GM12878 (cell line): ENCODE results near the gene PLCB4. TPM values are rescaled to one million over a fixed set of nuclear protein-coding genes. Genes with fewer than 3 reads are reported as not detected.

Experiments used
- ATAC-seq: fragments of 200-7000 bp; cut with Tn5 transposase; 3 replicates; pipeline ENCODE4 v1.9.1; 2020; ENCODE audit warnings: mild to moderate bottlenecking, moderate library complexity
- BruUV-seq: library from RNA; stranded (reverse); fragments of 400-500 nt; replicated peaks from 2 replicates; lab custom pipeline; 2021; lab: Mats Ljungman, UMichigan
- CTCF ChIA-PET: fragments of 300-600 bp; sonication (Branson Sonifier 250); formaldehyde crosslinking; extraction: SDS; loops from one replicate; lab custom pipeline; 2021; ENCODE audit warnings: inconsistent platforms; lab: Yijun Ruan, JAX
- POLR2A ChIA-PET: fragments of 350-600 bp; formaldehyde crosslinking; extraction: SDS; loops from one replicate; lab custom pipeline; 2021; ENCODE audit warnings: inconsistent platforms; lab: Charles Lee
- RAD21 ChIA-PET: fragments of 300-600 bp; sonication (Branson Sonifier 250); formaldehyde crosslinking; loops from one replicate; lab custom pipeline; 2023; ENCODE audit warnings: antibody characterized with exemption; ENCODE audit not compliant: unreplicated experiment; lab: Charles Lee
- SMC1A ChIA-PET: fragments of 300-600 bp; sonication (Branson Sonifier 250); formaldehyde crosslinking; loops from one replicate; lab custom pipeline; 2023; ENCODE audit not compliant: unreplicated experiment, uncharacterized antibody; lab: Charles Lee
- DNase-seq: peaks from one replicate; pipeline ENCODE4 v3.0.0-alpha.2; 2011; ENCODE audit warnings: low read depth, low spot score
- FAIRE-seq: peaks from 3 replicates; lab custom pipeline; 2011; peaks lifted over from hg19 to GRCh38; lab: Jason Lieb, UNC
- H2AFZ ChIP-seq: 2 replicates; pipeline ENCODE4 v1.6.0; 2011; ENCODE audit warnings: low read depth, low read length, control low read depth; ENCODE audit not compliant: control insufficient read depth
- H3K27ac ChIP-seq: 2 replicates; pipeline ENCODE4 v1.5.1; 2011; ENCODE audit warnings: control low read depth; ENCODE audit not compliant: control insufficient read depth, insufficient read depth
- H3K27me3 ChIP-seq, 2 experiments: replicated peaks in 1 of 2; 2 replicates each; pipeline versions ENCODE4 v1.6.0 to v1.6.1; 2011; ENCODE audit warnings: low read length in 1 of 2; ENCODE audit not compliant: control insufficient read depth in 2 of 2, insufficient read depth in 2 of 2
- H3K36me3 ChIP-seq, 2 experiments: 2 replicates each; pipeline ENCODE4 v1.5.1; 2011; ENCODE audit warnings: low read length in 1 of 2; ENCODE audit not compliant: control insufficient read depth in 2 of 2, insufficient read depth in 2 of 2
- H3K4me1 ChIP-seq: 2 replicates; pipeline ENCODE4 v1.6.1; 2011; ENCODE audit warnings: mild to moderate bottlenecking, low read length, moderate library complexity, mixed read lengths; ENCODE audit not compliant: control insufficient read depth, insufficient read depth
- H3K4me2 ChIP-seq: 2 replicates; pipeline ENCODE4 v1.6.0; 2011; ENCODE audit warnings: control low read depth; ENCODE audit not compliant: control insufficient read depth, insufficient read depth
- H3K4me3 ChIP-seq: fragments of 200-600 bp; sonication (generic); 2 replicates; pipeline ENCODE4 v1.5.1; 2016
- H3K79me2 ChIP-seq: 2 replicates; pipeline ENCODE4 v1.6.0; 2011; ENCODE audit warnings: low read length; ENCODE audit not compliant: control insufficient read depth, insufficient read depth
- H3K9ac ChIP-seq: 2 replicates; pipeline ENCODE4 v1.8.0; 2011; ENCODE audit warnings: low read length, control low read depth, mixed read lengths; ENCODE audit not compliant: control insufficient read depth, insufficient read depth
- H3K9me3 ChIP-seq: replicated peaks from 3 replicates; pipeline ENCODE4 v1.5.1; 2011; ENCODE audit warnings: mild to moderate bottlenecking, low read length; ENCODE audit not compliant: control insufficient read depth, insufficient read depth
- H4K20me1 ChIP-seq: 2 replicates; pipeline ENCODE4 v1.6.0; 2011; ENCODE audit not compliant: control insufficient read depth, insufficient read depth
- EED ChIP-seq: sonication (generic); IDR thresholded peaks from 2 replicates; pipeline ENCODE4 v1.6.1; 2016; ENCODE audit warnings: antibody characterized with exemption, low read depth
- NFXL1 ChIP-seq: fragments of 450-650 bp; IDR thresholded peaks from 2 replicates; pipeline ENCODE4 v1.6.1; 2017; ENCODE audit warnings: antibody characterized with exemption, mild to moderate bottlenecking, borderline replicate concordance
- TCF3 ChIP-seq: IDR thresholded peaks from 2 replicates; pipeline ENCODE4 v1.6.1; 2012; ENCODE audit warnings: low read depth, mild to moderate bottlenecking, low read length, borderline replicate concordance; ENCODE audit not compliant: insufficient read depth
- ZNF207 ChIP-seq: fragments of 450-650 bp; IDR thresholded peaks from 2 replicates; pipeline ENCODE4 v1.6.1; 2014; ENCODE audit warnings: antibody characterized with exemption, mild to moderate bottlenecking, borderline replicate concordance
- ZNF217 ChIP-seq: fragments of 450-650 bp; IDR thresholded peaks from 2 replicates; pipeline ENCODE4 v1.6.1; 2017; ENCODE audit warnings: antibody characterized with exemption, mild to moderate bottlenecking
- ZNF24 ChIP-seq: fragments of 450-650 bp; IDR thresholded peaks from 2 replicates; pipeline ENCODE4 v1.6.1; 2017; ENCODE audit warnings: antibody characterized with exemption, mild to moderate bottlenecking
- WGBS: methylation state at CpG from one replicate; pipeline ENCODE4 v1.1.6; 2016; ENCODE audit warnings: low lambda C conversion rate; ENCODE audit not compliant: insufficient replicate concordance, insufficient coverage; ENCODE audit errors: missing lambda C conversion rate; 5-methylcytosine and 5-hydroxymethylcytosine counted together
- in situ Hi-C: fragments of 300-500 bp; cut with MboI; formaldehyde crosslinking; loops from 9 replicates; pipeline ENCODE4 v1.14.3; 2018; ENCODE audit warnings: mixed read lengths
- intact Hi-C: fragments of 100-400 bp; cut with micrococcal nuclease; formaldehyde crosslinking; loops from one replicate; pipeline ENCODE4 v1.14.2; 2022; ENCODE audit not compliant: unreplicated experiment
- polyA plus RNA-seq, 11 experiments: library from polyadenylated mRNA; depleted of rRNA in 4 of 11; unstranded in 6 of 11; stranded (reverse) in 5 of 11; fragments of >200 nt; fragmentation: Nextera tagmentation in 4 of 11; fragmentation: Illumina TruSeq in 1 of 11; extraction: Ambion mirVana in 4 of 11; extraction: Trizol in 1 of 11; gene quantifications; 1 replicate in 1 of 11; 2 replicates in 10 of 11; pipeline versions ENCODE4 v1.2.1 to v1.2.3, GENCODE V29; 2011 to 2016; ENCODE audit warnings: inconsistent platforms in 2 of 11, missing spikeins in 2 of 11, low read depth in 1 of 11
- total RNA-seq, 4 experiments: library from RNA; depleted of rRNA in 3 of 4; stranded (reverse); fragments of >200 nt in 3 of 4; fragmentation: Illumina TruSeq in 1 of 4; extraction: Trizol in 1 of 4; gene quantifications; 2 replicates each; pipeline versions ENCODE4 v1.2.1 to v1.2.3, GENCODE V29; 2013 to 2021

The PLCB4 gene
- total and polyA plus RNA-seq, 10 of the 15 experiments (the other 5 are each of a cell fraction or from before 2014, with no cell fraction given): not detected

DNA sequence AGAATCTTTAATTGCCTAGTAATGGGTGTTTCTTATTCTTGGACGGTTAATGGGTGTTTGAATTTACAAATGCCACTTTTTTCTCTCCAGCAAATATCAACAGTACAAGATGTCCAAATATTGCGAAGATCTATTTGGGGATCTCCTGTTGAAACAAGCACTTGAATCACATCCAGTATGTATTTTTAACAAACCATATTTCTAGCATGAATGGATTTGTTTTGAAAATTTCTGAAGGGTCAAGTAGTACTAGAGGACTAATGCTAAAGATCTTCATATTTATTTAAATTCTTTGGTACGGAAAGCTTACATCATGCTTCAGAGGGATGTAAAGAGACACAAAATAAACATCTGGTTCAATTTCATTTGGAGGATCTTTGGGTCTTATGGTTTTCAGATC, 321.6 kb downstream of the PLCB4 start:
- no peak overlapping the region for H3K9ac ChIP-seq
- ChIA-PET POLR2A (no interaction called here), RAD21 (no interaction called here), CTCF (no interaction called here)
- H3K79me2 ChIP-seq: no peaks in the 10 kb centered on the region
- in situ Hi-C loops: no loop called here
- H2AFZ ChIP-seq: no peak overlapping the region
- no peak for ATAC-seq
- no peak for FAIRE-seq
- H3K36me3 ChIP-seq: no peaks in the 10 kb centered on the region
- no TSS peak for BruUV-seq
- intact Hi-C loops: no loop called here
- peaks cover 3% of the 10 kb centered on the region for H3K4me1 ChIP-seq
- 49% methylated on average over 3 of the region's 3 CpGs for WGBS
- no peaks in the 10 kb centered on the region for H3K27me3 ChIP-seq
- H3K4me3 ChIP-seq: no peak overlapping the region
- H3K9me3 ChIP-seq: no peaks in the 10 kb centered on the region
- no peak for DNase-seq
- H3K27ac ChIP-seq: no peak overlapping the region
- H3K4me2 ChIP-seq: no peak overlapping the region
- TF ChIP-seq ZNF217: no peak
- TF ChIP-seq TCF3: no peak
- TF ChIP-seq ZNF207: no peak
- TF ChIP-seq NFXL1: no peak
- no peak for TF ChIP-seq EED
- TF ChIP-seq ZNF24: no peak
- TF ChIP-seq, all 136 proteins: peak for 0
- SMC1A ChIA-PET: interaction anchor here (1.1 kb wide), 1 partner anchor 18 kb away, joined by 4 read pairs; no protein-coding TSS in a partner anchor
- H4K20me1 ChIP-seq: no peaks in the 10 kb centered on the region
